ENCODE data around the gene OVCH1. TPM values are rescaled to one million over a fixed set of nuclear protein-coding genes. Genes with fewer than 3 reads are reported as not detected.

Gene OVCH1
- total and polyA plus RNA-seq, 7 donors = 0.04 to 0.54 (median 0.18) TPM

DNA sequence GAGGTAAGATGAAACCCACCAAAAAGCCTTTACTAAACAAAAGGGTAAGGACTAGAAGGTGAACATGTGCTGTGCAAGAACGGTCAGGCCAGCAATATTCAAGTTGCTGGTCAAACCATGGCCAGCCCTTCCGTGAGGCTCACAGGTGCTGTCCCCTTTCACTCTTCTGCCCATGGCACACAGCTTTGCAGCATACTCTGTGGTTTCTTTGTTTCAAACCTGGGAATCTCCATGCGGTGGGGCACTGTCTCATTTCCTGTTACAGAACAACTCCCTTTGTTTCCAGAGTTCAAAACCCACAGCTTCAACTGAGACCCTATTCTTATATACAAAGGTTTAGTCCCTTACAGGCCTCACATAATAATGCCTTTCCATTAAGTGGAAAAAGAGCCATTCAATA lies 1.7 kb upstream of the OVCH1 start:
- ATAC-seq (no peak), DNase-seq (no peak)
- peaks cover 0 to 17% of the 10 kb centered on the region in 2 donors for H3K36me3 ChIP-seq (ENCODE audit: insufficient read depth in 1 of 2, low read depth in 1 of 2)
- H3K4me1 ChIP-seq = no peaks in the 10 kb centered on the region
- H3K4me3 ChIP-seq = no peak overlapping the region
- 87 to 91% (median 89%) methylated on average over 3 of the region's 3 CpGs for WGBS, 3 donors
- no peak for TF ChIP-seq CTCF (IDR thresholded peaks at IDR 0.05)
- H3K9me3 ChIP-seq = no peaks in the 10 kb centered on the region
- H3K27ac ChIP-seq = no peak overlapping the region
- no peaks in the 10 kb centered on the region for H3K27me3 ChIP-seq (ENCODE audit: insufficient read depth in 3 of 3, low read length in 2 of 3)
- intact Hi-C loops (cut with DNase I) = no loop called here

DNA sequence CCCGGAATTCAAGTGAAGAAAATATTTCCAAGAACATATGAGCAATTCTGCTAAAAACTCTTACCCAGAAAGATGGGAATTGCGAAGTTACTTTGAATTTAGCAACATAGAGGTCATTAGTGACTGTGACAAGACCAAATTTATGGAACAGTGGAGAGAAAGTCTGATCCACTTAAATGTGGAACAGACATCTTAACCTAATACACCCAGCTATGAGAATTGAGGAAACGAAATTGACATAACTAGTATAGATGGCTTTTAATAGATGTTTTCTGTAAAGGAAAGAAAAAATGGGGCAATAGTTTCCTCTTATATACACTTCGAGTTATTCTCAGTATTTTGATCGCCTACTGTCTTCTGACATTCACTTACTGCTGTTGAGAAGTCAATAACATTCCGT lies 4.6 kb downstream of the OVCH1 start:
- Histone ChIP-seq H3K27ac (no peak overlapping the region), H3K4me3 (no peak overlapping the region), H3K4me1 (no peaks in the 10 kb centered on the region), H3K9me3 (no peaks in the 10 kb centered on the region), H3K36me3 (ENCODE audit: insufficient read depth in 1 of 2, low read depth in 1 of 2) (peaks cover 0 to 18% of the 10 kb centered on the region in 2 donors), H3K27me3 (ENCODE audit: insufficient read depth in 3 of 3, low read length in 2 of 3) (no peaks in the 10 kb centered on the region)
- WGBS, 3 donors = 91 to 93% (median 93%) methylated on average over 6 of the region's 6 CpGs
- DNase-seq = no peak
- TF ChIP-seq CTCF (IDR thresholded peaks at IDR 0.05) = no peak
- intact Hi-C loops (cut with DNase I) = no loop called here
- ATAC-seq = no peak

DNA sequence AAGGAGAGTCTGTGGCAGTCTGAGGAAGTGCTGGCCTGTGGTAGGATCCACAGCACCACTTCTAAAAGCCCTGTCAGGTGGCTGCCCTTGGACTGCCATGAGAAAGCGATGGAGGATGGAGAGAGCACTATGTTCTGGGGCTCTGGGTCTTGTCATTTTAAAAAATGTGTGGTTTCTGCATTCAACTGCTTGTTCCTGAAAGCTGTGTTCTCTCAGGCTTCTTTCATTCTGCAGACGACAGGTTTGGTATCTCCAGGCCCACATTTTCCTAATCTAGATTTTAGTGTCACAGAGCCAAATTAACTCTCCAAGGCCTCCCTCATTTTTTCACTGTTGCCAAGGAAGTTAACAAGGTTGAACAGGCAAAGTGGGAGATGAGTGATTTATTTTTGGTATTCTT lies 10.5 kb downstream of the OVCH1 start:
- Histone ChIP-seq H3K4me1 (no peaks in the 10 kb centered on the region), H3K27ac (no peak overlapping the region), H3K36me3 (ENCODE audit: insufficient read depth in 1 of 2, low read depth in 1 of 2) (peaks cover 0 to 33% of the 10 kb centered on the region in 2 donors), H3K27me3 (ENCODE audit: insufficient read depth in 3 of 3, low read length in 2 of 3) (no peaks in the 10 kb centered on the region), H3K4me3 (no peak overlapping the region), H3K9me3 (no peaks in the 10 kb centered on the region)
- ATAC-seq (no peak), DNase-seq (no peak)
- intact Hi-C loops (cut with DNase I) = no loop called here
- TF ChIP-seq CTCF (IDR thresholded peaks at IDR 0.05) = no peak
- 78 to 89% (median 85%) methylated on average over 2 of the region's 2 CpGs for WGBS, 3 donors

- Histone ChIP-seq H3K27ac (no peak overlapping the region), H3K27me3 (ENCODE audit: insufficient read depth in 3 of 3, low read length in 2 of 3) (no peaks in the 10 kb centered on the region), H3K36me3 (ENCODE audit: insufficient read depth in 1 of 2, low read depth in 1 of 2) (peaks cover 0 to 15% of the 10 kb centered on the region in 2 donors), H3K4me3 (no peak overlapping the region), H3K4me1 (no peaks in the 10 kb centered on the region), H3K9me3 (no peaks in the 10 kb centered on the region)
- TF ChIP-seq CTCF (IDR thresholded peaks at IDR 0.05) = no peak
- no peak for DNase-seq
- WGBS, 3 donors = 77 to 84% (median 84%) methylated on average over 4 of the region's 4 CpGs
- intact Hi-C loops (cut with DNase I) = no loop called here
- ATAC-seq = no peak
Observed at GRCh38 chr12:29463198-29463597, 34.3 kb downstream of the OVCH1 start.

GRCh38 chr12:29460082-29460481 lies 37.4 kb downstream of the OVCH1 start:
- no peaks in the 10 kb centered on the region for H3K9me3 ChIP-seq
- no peak overlapping the region for H3K27ac ChIP-seq
- no peak for TF ChIP-seq CTCF (IDR thresholded peaks at IDR 0.05)
- H3K4me3 ChIP-seq = no peak overlapping the region
- H3K27me3 ChIP-seq (ENCODE audit: insufficient read depth in 3 of 3, low read length in 2 of 3) = no peaks in the 10 kb centered on the region
- intact Hi-C loops (cut with DNase I) = no loop called here
- 83 to 98% (median 90%) methylated on average over 2 of the region's 2 CpGs for WGBS, 3 donors
- H3K4me1 ChIP-seq = no peaks in the 10 kb centered on the region
- no peak for DNase-seq
- peaks cover 0 to 15% of the 10 kb centered on the region in 2 donors for H3K36me3 ChIP-seq (ENCODE audit: insufficient read depth in 1 of 2, low read depth in 1 of 2)
- no peak for ATAC-seq
